NCI-H2227 treated with DMSO at 0.1 percent for 48 hours (cell line): ENCODE results near the gene OTOG.

Source experiments
- DNase-seq: peaks from one replicate; lab custom pipeline; 2025; lab: John Stamatoyannopoulos, UW

The OTOG gene

GRCh38 chr11:17547051-17547577 lies at the start of gene OTOG:
OTOG (plus strand) TSS chr11:17547259; CDS start chr11:17547373, 114 bp downstream.
- DNase-seq = no peak

- DNase-seq = no peak
These were observed 49.0 kb upstream of the OTOG start for GRCh38 chr11:17498058-17498457.

DNA sequence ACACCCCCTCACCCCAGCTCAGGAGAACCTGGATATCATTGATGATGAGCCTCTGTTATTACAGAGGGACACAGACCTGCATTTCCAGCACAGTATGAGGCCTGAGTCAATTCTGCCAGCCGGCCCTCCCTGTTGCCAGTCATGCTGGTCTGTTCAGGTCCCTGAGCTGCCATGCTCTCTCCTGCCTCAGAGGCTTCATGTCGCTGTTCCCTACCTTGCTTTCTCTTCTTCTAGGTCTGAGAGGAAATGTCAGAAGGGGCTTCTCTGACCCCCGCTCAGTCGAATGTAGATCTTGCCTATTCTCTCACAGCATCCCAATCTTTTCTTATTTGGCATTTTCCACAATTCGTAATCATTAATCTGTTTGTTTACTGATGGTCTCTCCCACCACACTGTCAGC lies 48.6 kb upstream of the OTOG start:
- peak; percentile 32 for DNase-seq

- no peak for DNase-seq
These were observed 46.4 kb upstream of the OTOG start for GRCh38 chr11:17500673-17501072.

DNA sequence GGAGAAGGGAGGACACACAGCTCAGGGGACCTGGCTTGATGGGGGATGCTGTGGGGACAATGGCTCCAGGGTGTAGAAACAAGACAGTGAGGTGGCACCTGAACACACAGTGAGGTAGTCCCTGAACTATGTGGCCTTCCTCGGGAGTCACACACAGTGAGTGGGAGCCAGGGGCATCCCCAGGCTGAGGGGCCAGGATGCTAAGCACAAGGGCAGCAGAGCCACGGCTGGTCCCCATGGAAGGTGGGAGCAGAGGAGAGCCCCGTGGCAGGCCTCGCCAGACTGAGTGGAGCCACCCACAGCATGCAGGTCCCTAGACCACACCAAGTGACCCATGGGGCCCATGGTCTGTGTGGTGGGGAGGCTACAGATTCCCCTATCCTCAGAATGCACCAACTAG lies 44.4 kb upstream of the OTOG start:
- DNase-seq = no peak

GRCh38 chr11:17504330-17505107 lies 42.5 kb upstream of the OTOG start:
- DNase-seq = peak; percentile 47

DNA sequence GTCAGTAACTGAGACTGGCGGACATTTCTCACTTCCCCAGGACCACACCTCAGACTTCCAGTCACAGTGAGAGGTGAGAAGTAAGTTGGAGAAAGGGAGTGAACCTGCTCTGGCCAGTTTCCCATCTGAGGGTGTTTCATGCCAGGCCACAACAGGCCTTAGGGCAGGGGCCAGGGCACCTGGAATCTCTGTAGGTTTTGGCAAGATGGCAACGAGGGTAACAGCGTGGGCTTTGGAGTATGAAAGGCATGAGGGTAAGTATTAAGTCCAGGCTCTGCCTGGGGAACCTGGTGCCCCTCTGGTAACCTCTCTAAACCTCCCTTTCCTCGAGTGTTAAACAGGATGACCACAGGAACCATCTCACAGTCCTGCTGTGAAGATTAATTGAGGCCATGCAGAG lies 41.9 kb upstream of the OTOG start:
- no peak for DNase-seq

- no peak for DNase-seq
These were observed 40.7 kb upstream of the OTOG start for GRCh38 chr11:17506314-17506713.

DNA sequence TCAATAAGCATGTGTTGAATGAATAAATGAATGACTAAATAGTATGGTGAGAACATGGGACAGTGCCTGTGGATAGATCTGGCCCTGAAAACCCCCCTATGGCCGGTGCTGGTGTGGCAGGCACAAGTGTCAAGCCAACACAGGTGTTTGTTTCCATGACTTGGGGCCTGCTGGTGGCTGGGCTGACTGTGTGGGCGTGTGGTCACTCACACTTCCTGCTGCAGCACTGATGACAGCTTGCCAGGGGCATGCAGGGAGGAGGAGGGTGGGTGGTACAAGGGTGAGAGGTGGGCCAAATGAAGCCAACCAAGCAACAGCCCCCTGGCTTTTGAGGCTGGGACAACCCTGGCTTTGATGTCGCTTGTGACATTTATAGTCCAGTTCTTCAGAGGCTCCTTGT lies 40.1 kb upstream of the OTOG start:
- DNase-seq = no peak

DNA sequence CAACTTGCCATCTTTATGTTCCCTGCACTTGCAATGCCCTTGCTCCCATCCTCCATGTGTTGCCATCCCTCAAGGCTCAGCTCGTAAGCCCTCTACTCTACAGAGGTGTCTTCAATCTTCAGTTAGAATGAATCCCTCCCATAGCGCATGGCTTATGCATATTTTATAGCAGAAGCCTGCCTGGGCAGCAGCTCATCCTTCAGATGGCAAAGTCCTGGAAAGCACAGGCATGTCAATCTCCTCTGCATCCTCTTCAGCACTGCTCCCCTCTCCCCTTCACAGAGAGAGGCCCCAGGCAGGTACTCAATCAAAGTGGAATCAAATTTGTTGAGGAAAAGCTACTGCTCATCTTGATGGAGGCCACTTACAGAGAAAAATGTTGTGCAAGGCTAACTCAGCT lies 39.3 kb upstream of the OTOG start:
- no peak for DNase-seq

GRCh38 chr11:17508306-17508705 lies 38.8 kb upstream of the OTOG start:
- DNase-seq = no peak

- DNase-seq = no peak
These were observed 38.3 kb upstream of the OTOG start for GRCh38 chr11:17508791-17509190.

GRCh38 chr11:17510507-17511206 lies 36.4 kb upstream of the OTOG start:
- DNase-seq = no peak

DNA sequence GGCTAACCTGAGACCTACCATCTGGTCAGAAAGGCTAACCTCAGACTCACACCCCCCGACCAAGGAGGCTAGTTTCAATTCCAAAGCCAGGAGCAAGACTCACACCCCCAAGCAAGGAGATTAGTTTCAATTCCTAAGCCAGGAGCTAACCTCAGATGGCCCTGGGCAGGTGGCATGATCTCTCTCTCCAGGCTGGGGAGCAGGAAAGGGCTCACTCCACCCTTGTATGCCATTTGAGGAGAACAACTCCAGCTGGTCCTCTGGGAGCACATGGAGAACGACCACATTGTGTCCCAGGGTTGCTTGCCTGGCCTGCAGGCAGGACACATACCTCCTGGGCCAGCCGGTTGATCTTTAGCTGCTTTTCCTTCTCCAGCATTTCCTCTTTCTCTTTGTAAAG lies 35.5 kb upstream of the OTOG start:
- DNase-seq = no peak

- no peak for DNase-seq
These were observed 35.0 kb upstream of the OTOG start for GRCh38 chr11:17512101-17512500.

DNA sequence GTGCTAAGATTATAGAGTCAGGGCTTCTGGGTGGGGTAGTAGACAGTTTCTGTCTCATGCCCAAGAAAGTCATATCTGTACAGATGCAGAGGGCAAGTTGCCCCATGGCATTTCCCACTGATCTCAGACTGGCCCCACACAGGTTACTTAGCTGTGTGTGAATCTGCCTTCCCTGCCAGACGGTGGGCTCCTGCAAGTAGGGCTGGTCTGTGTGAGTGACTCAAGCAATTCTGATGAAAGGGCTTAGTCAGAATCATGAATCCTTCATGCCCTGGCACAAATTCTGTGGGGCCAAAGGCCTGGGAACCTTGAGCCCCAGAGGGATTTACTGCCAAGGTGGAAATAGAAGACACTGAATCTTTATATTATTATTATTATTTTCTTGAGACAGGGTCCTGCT lies 33.2 kb upstream of the OTOG start:
- no peak for DNase-seq

DNA sequence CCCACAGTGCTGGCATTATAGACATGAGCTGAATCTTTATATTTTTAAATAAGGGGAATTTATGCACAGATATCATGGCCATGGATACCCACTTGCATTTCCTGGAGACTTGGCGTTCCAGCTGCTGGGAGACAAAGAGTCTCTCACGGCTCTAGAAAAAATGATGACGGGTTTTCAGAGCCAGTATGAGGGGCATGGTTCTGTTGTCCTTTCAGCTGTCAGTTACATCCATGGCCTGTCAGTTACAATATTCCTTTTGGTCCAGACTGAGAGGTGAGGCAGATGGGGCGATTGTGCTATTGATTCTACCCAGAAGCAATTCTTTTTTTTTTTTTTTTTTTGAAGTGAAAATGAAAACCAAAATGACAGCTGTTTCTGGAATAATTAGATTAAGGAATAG lies 32.6 kb upstream of the OTOG start:
- DNase-seq = no peak

DNA sequence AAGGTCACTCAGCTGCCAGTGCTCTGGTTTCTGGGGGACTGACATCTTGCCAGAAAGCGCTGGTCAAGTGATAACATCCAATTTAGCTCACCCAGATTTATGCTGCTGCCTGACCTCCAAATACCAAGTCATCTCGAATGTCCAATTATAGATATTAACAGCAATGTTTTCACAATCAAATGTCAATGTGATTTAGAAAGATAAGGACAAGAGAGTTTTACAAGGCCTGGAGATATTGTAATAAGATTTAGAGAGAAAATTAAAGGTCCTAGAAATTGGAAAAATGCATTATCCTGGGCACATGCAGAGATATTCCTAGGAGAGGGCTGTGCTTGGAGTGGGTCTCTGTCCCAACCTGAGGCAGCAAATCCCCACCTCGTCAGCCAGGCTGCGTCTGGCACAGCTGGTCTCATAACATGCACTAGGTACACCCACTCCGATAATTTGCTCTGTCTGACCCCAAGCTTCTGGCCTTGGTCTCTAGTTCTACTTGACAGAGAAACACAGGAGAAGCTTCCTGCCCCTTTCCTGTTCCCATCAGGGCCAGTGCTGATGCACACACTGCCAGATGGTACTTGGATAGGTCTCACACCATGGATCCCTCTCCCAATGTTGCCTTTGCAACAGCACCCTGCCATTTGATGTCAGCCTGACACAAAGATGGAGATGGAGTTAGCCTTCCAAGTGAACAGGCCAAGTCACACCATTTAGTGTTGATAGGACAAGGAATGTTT lies 31.4 kb upstream of the OTOG start:
- DNase-seq = no peak

- no peak for DNase-seq
These were observed 30.4 kb upstream of the OTOG start for GRCh38 chr11:17516551-17517150.

DNA sequence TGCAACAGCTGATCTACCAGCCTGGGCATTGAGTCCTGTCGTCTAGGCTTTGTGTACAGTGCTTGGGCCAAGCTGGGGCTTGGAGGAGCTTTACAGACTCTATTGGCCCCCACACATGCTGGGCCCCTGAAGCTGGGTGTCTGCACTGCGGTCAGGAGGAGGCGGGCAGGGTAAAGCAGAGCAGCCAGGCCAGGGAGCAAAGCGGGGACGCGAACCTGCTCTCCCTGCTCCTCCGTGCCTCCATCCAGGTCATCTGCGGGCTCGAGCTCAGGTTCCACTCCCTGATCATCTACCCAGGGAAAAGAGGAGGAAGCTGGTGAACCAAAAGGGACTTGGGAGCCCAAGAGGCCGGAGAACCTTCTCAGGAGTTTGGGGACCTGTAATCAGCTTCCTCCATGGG lies 29.9 kb upstream of the OTOG start:
- no peak for DNase-seq

DNA sequence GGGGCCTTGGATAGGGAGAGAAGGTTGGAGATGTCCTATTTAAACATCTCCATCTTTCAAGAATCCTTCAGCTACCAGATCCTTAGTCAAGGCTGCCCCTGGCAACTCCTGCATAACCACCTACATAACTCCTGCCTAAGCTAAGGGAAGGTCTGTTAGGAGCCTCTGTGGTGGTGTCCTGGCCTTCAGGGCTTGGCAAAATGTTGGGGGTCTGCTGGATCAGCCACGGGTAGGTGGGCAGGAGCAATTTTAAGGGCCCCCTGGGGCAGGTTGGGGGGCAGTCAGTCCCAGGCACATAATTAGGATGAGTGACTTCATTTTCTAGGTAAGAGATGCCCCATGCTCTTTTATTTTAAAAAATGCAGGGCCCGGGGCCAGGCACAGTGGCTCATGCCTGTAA lies 28.7 kb upstream of the OTOG start:
- no peak for DNase-seq
